Sigmoid colon (tissue), 4 donors: ENCODE results near the gene DLX3.

ENCODE experiments used
- CTCF ChIP-seq, 4 experiments: fragments of 450-650 bp in 3 of 4; fragments of 200-600 bp in 1 of 4; IDR thresholded peaks; one replicate each; pipeline ENCODE4 v1.5.1; 2016 to 2019; ENCODE audit warnings: antibody characterized with exemption in 4 of 4, mild to moderate bottlenecking in 3 of 4, moderate library complexity in 2 of 4
- POLR2AphosphoS5 ChIP-seq, 4 donors: sonication (generic); formaldehyde crosslinking; IDR thresholded peaks; one replicate each; pipeline ENCODE4 v1.6.1; 2017; ENCODE audit warnings: antibody characterized with exemption in 4 of 4

GRCh38 chr17:49970498-49970897 is 24.5 kb downstream of the DLX3 start:
- no peak for TF ChIP-seq CTCF (IDR thresholded peaks at IDR 0.05)
- TF ChIP-seq POLR2AphosphoS5 (IDR thresholded peaks at IDR 0.05): no peak
